Liver (tissue), 9 donors: Measurements from ENCODE around the gene CNTN2. TPM values are rescaled to one million over a fixed set of nuclear protein-coding genes. Genes with fewer than 3 reads are reported as not detected.

Experiments
- DNase-seq: peaks from one replicate; pipeline ENCODE4 v3.0.0-alpha.2; 2017; ENCODE audit warnings: low spot score
- H3K27ac ChIP-seq, 2 donors: one replicate each; pipeline ENCODE4 v1.7.0; 2013; ENCODE audit warnings: inconsistent platforms in 2 of 2, low read length in 2 of 2, control low read depth in 1 of 2, low read depth in 1 of 2, mild to moderate bottlenecking in 1 of 2
- H3K27me3 ChIP-seq, 4 donors: one replicate each; pipeline versions ENCODE4 v1.6.1 to v1.7.0; 2013; ENCODE audit warnings: low read length in 3 of 4, inconsistent platforms in 1 of 4, mild to moderate bottlenecking in 1 of 4, moderate library complexity in 1 of 4; ENCODE audit not compliant: control insufficient read depth in 4 of 4, insufficient read depth in 4 of 4
- H3K36me3 ChIP-seq, 4 donors: one replicate each; pipeline versions ENCODE4 v1.6.1 to v1.7.0; 2013; ENCODE audit warnings: low read length in 3 of 4, mild to moderate bottlenecking in 3 of 4, low read depth in 1 of 4, moderate library complexity in 1 of 4; ENCODE audit not compliant: control insufficient read depth in 4 of 4, insufficient read depth in 3 of 4
- H3K4me1 ChIP-seq, 4 donors: one replicate each; pipeline versions ENCODE4 v1.6.1 to v1.7.0; 2013; ENCODE audit warnings: low read length in 3 of 4, mild to moderate bottlenecking in 3 of 4, moderate library complexity in 1 of 4; ENCODE audit not compliant: control insufficient read depth in 4 of 4, insufficient read depth in 4 of 4
- H3K4me3 ChIP-seq, 3 donors: one replicate each; pipeline versions ENCODE4 v1.6.1 to v1.7.0; 2013; ENCODE audit warnings: low read length in 3 of 3, control low read depth in 1 of 3, low read depth in 1 of 3, mild to moderate bottlenecking in 1 of 3
- H3K9ac ChIP-seq, 2 donors: one replicate each; pipeline ENCODE4 v1.7.0; 2013; ENCODE audit warnings: low read length in 2 of 2, mild to moderate bottlenecking in 2 of 2, moderate library complexity in 2 of 2, control low read depth in 1 of 2, low read depth in 1 of 2
- H3K9me3 ChIP-seq, 4 donors: one replicate each; pipeline versions ENCODE4 v1.6.1 to v1.7.0; 2013; ENCODE audit warnings: low read length in 3 of 4; ENCODE audit not compliant: control insufficient read depth in 4 of 4
- EGR1 ChIP-seq, 2 donors: IDR thresholded peaks; 2 replicates each; pipeline ENCODE4 v1.6.1; 2016 to 2018; ENCODE audit warnings: antibody characterized with exemption in 2 of 2, low read depth in 2 of 2
- FOXA1 ChIP-seq: IDR thresholded peaks from 2 replicates; pipeline ENCODE4 v1.6.1; 2016; ENCODE audit warnings: antibody characterized with exemption
- FOXA2 ChIP-seq: IDR thresholded peaks from 2 replicates; pipeline ENCODE4 v1.6.1; 2016; ENCODE audit warnings: antibody characterized with exemption
- GABPA ChIP-seq, 2 donors: IDR thresholded peaks in 1 of 2; conservative IDR thresholded peaks in 1 of 2; 2 replicates each; pipeline ENCODE4 v1.6.1; 2016; ENCODE audit warnings: antibody characterized with exemption in 2 of 2, mild to moderate bottlenecking in 1 of 2, moderate library complexity in 1 of 2
- HNF4A ChIP-seq, 2 donors: conservative IDR thresholded peaks; 2 replicates each; pipeline ENCODE4 v1.6.1; 2016; ENCODE audit warnings: antibody characterized with exemption in 2 of 2, mild to moderate bottlenecking in 2 of 2
- JUND ChIP-seq, 2 donors: IDR thresholded peaks; 2 replicates each; pipeline ENCODE4 v1.6.1; 2016; ENCODE audit warnings: antibody characterized with exemption in 2 of 2
- NR2F2 ChIP-seq: IDR thresholded peaks from 2 replicates; pipeline ENCODE4 v1.6.1; 2016; ENCODE audit warnings: antibody characterized with exemption
- RAD21 ChIP-seq, 2 donors: IDR thresholded peaks; 2 replicates each; pipeline ENCODE4 v1.6.1; 2016; ENCODE audit warnings: antibody characterized with exemption in 2 of 2, mild to moderate bottlenecking in 2 of 2
- SP1 ChIP-seq: IDR thresholded peaks from 2 replicates; pipeline ENCODE4 v1.6.1; 2018; ENCODE audit warnings: antibody characterized with exemption, mild to moderate bottlenecking
- TAF1 ChIP-seq: conservative IDR thresholded peaks from 2 replicates; pipeline ENCODE4 v1.6.1; 2016; ENCODE audit warnings: antibody characterized with exemption, mild to moderate bottlenecking
- YY1 ChIP-seq: IDR thresholded peaks from 2 replicates; pipeline ENCODE4 v1.6.1; 2016; ENCODE audit warnings: antibody characterized with exemption, mild to moderate bottlenecking
- WGBS: extraction: QIAGEN DNeasy Blood & Tissue Kit; methylation state at CpG from one replicate; pipeline ENCODE4 v1.1.7; 2013; 5-methylcytosine and 5-hydroxymethylcytosine counted together
- polyA plus RNA-seq, 2 donors: library from polyadenylated mRNA; stranded (reverse) in 1 of 2; unstranded in 1 of 2; fragments of 200-250 nt in 1 of 2; fragments of >200 nt in 1 of 2; fragmentation: Nextera tagmentation in 1 of 2; extraction: Ambion mirVana in 1 of 2; gene quantifications; one replicate each; pipeline versions ENCODE4 v1.2.1 to v1.2.3, GENCODE V29; 2013 to 2015
- total RNA-seq, 2 donors: library from RNA; depleted of rRNA; stranded (reverse); fragments of >200 nt; gene quantifications; one replicate each; pipeline ENCODE4 v1.2.3, GENCODE V29; 2014
- TF ChIP-seq, protein P1 (sequence below): IDR thresholded peaks from 2 replicates; pipeline ENCODE4 v1.6.1; 2016; ENCODE audit warnings: antibody characterized with exemption
- TF ChIP-seq, protein P2 (sequence below): IDR thresholded peaks from 2 replicates; pipeline ENCODE4 v1.6.1; 2016; ENCODE audit warnings: antibody characterized with exemption, mild to moderate bottlenecking
- TF ChIP-seq, protein P3 (sequence below): IDR thresholded peaks from 2 replicates; pipeline ENCODE4 v1.6.1; 2016; ENCODE audit warnings: antibody characterized with exemption
- TF ChIP-seq, protein P4 (sequence below): fragments of 150-350 bp; IDR thresholded peaks from 2 replicates; pipeline ENCODE4 v1.5.1; 2017; ENCODE audit warnings: improper control_type of control experiment, low read depth, low read length; ENCODE audit not compliant: missing input control
- TF ChIP-seq, protein P5 (sequence below): IDR thresholded peaks from 2 replicates; pipeline ENCODE4 v1.6.1; 2016; ENCODE audit warnings: antibody characterized with exemption
- donor health status: healthy.
- donor health status: healthy.
- donor health status: healthy.
- donor health status: healthy.
- donor health status: healthy.

The CNTN2 gene
- total and polyA plus RNA-seq, 4 donors: 0.05 to 0.25 (median 0.17) TPM

DNA sequence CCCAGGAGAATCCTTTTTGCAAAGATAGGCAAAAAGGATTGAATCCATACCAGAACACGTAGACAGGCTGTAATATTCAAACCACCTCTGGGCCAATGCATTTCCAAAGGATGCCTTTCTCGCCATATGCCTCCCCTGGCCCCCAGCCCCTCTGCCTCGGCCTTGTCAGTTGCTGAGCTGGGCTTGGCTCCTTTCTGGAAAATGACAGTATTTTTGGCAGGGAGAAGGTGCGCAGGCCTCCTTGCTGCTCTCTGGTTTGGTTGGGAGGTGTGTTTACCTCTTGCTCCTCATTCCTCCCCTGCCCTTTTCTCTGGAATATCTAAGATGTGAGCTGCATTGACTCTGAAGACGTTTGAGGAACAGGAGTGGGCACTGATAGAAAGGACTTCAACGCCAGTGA lies 26.0 kb upstream of the CNTN2 start:
- Histone ChIP-seq H3K4me3 (no peak overlapping the region), H3K27ac (no peak overlapping the region), H3K27me3 (no peaks in the 10 kb centered on the region), H3K4me1 (peaks cover 2 to 14% (median 11%) of the 10 kb centered on the region in 4 donors), H3K9ac (no peak overlapping the region), H3K36me3 (no peaks in the 10 kb centered on the region), H3K9me3 (no peaks in the 10 kb centered on the region)
- no peak for DNase-seq
- TF ChIP-seq, protein P1, sequence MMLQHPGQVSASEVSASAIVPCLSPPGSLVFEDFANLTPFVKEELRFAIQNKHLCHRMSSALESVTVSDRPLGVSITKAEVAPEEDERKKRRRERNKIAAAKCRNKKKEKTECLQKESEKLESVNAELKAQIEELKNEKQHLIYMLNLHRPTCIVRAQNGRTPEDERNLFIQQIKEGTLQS: no peak
- WGBS: 89% methylated on average over 6 of the region's 6 CpGs

DNA sequence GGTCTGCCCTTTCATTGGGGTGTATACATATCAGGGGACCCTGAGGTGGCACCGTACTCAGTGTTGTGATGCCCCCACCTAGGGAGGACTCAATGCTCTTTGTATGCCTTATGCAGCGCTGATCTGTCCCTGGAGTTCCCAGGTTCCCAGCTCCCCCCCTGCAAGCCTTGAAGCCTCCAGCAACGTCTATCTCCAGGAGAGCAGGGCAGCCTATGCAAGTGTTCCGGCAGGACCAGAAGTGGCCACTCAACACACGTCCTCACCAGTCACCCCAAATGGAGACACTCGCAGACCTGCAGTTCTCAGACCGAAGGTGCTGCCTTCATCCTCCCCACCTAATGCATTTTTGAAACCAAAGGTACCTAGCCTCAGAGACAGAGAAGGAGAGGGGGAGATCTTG lies 25.2 kb upstream of the CNTN2 start:
- no peak overlapping the region for H3K27ac ChIP-seq
- WGBS: 94% methylated on average over 7 of the region's 7 CpGs

DNA sequence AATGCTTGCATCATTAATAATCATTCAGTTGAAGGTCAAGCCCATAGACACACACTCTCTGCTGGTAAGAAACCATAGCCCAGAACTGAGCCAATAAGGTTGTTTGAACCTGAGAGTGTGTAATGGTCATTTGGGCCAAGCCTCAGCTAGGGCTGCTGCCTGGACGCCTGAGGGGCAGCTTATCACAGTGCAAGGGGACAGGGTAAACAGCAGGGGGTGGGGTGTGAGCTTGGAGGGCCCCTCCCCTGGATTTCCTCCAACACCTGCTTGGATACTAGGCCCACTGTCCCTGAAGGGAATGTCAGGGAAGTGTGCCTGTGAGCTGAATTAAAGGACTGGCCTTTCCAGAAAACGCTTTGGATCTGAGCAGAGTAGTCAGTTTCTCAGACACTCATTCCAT lies 24.6 kb upstream of the CNTN2 start:
- Histone ChIP-seq H3K27me3 (no peaks in the 10 kb centered on the region), H3K9me3 (no peaks in the 10 kb centered on the region), H3K4me3 (no peak overlapping the region), H3K9ac (no peak overlapping the region), H3K36me3 (no peaks in the 10 kb centered on the region), H3K4me1 (peaks cover 2 to 13% (median 10%) of the 10 kb centered on the region in 4 donors), H3K27ac (no peak overlapping the region)
- 88% methylated on average over 2 of the region's 2 CpGs for WGBS
- no peak for DNase-seq
- no peak for TF ChIP-seq NR2F2
- no peak for TF ChIP-seq TAF1
- TF ChIP-seq HNF4A (conservative IDR thresholded peaks at IDR 0.05): no peak
- no peak for TF ChIP-seq YY1
- TF ChIP-seq, protein P2, sequence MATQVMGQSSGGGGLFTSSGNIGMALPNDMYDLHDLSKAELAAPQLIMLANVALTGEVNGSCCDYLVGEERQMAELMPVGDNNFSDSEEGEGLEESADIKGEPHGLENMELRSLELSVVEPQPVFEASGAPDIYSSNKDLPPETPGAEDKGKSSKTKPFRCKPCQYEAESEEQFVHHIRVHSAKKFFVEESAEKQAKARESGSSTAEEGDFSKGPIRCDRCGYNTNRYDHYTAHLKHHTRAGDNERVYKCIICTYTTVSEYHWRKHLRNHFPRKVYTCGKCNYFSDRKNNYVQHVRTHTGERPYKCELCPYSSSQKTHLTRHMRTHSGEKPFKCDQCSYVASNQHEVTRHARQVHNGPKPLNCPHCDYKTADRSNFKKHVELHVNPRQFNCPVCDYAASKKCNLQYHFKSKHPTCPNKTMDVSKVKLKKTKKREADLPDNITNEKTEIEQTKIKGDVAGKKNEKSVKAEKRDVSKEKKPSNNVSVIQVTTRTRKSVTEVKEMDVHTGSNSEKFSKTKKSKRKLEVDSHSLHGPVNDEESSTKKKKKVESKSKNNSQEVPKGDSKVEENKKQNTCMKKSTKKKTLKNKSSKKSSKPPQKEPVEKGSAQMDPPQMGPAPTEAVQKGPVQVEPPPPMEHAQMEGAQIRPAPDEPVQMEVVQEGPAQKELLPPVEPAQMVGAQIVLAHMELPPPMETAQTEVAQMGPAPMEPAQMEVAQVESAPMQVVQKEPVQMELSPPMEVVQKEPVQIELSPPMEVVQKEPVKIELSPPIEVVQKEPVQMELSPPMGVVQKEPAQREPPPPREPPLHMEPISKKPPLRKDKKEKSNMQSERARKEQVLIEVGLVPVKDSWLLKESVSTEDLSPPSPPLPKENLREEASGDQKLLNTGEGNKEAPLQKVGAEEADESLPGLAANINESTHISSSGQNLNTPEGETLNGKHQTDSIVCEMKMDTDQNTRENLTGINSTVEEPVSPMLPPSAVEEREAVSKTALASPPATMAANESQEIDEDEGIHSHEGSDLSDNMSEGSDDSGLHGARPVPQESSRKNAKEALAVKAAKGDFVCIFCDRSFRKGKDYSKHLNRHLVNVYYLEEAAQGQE: no peak
- no peak for TF ChIP-seq FOXA2
- TF ChIP-seq, protein P1: no peak
- TF ChIP-seq GABPA (IDR thresholded peaks at IDR 0.05 in 1 of 2, conservative IDR thresholded peaks at IDR 0.05 in 1 of 2): no peak
- no peak for TF ChIP-seq SP1

More for the DNA sequence above, 25.2 kb upstream of the CNTN2 start:
- H3K36me3 ChIP-seq: no peaks in the 10 kb centered on the region
- no peak for DNase-seq
- TF ChIP-seq, protein P1: no peak
- TF ChIP-seq HNF4A (conservative IDR thresholded peaks at IDR 0.05): no peak
- no peak for TF ChIP-seq GABPA (IDR thresholded peaks at IDR 0.05 in 1 of 2, conservative IDR thresholded peaks at IDR 0.05 in 1 of 2)
- no peak for TF ChIP-seq YY1
- TF ChIP-seq FOXA1: no peak
- TF ChIP-seq, protein P3, sequence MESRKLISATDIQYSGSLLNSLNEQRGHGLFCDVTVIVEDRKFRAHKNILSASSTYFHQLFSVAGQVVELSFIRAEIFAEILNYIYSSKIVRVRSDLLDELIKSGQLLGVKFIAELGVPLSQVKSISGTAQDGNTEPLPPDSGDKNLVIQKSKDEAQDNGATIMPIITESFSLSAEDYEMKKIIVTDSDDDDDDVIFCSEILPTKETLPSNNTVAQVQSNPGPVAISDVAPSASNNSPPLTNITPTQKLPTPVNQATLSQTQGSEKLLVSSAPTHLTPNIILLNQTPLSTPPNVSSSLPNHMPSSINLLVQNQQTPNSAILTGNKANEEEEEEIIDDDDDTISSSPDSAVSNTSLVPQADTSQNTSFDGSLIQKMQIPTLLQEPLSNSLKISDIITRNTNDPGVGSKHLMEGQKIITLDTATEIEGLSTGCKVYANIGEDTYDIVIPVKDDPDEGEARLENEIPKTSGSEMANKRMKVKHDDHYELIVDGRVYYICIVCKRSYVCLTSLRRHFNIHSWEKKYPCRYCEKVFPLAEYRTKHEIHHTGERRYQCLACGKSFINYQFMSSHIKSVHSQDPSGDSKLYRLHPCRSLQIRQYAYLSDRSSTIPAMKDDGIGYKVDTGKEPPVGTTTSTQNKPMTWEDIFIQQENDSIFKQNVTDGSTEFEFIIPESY: no peak
- TF ChIP-seq, protein P4, sequence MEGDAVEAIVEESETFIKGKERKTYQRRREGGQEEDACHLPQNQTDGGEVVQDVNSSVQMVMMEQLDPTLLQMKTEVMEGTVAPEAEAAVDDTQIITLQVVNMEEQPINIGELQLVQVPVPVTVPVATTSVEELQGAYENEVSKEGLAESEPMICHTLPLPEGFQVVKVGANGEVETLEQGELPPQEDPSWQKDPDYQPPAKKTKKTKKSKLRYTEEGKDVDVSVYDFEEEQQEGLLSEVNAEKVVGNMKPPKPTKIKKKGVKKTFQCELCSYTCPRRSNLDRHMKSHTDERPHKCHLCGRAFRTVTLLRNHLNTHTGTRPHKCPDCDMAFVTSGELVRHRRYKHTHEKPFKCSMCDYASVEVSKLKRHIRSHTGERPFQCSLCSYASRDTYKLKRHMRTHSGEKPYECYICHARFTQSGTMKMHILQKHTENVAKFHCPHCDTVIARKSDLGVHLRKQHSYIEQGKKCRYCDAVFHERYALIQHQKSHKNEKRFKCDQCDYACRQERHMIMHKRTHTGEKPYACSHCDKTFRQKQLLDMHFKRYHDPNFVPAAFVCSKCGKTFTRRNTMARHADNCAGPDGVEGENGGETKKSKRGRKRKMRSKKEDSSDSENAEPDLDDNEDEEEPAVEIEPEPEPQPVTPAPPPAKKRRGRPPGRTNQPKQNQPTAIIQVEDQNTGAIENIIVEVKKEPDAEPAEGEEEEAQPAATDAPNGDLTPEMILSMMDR: no peak
- TF ChIP-seq, protein P5, sequence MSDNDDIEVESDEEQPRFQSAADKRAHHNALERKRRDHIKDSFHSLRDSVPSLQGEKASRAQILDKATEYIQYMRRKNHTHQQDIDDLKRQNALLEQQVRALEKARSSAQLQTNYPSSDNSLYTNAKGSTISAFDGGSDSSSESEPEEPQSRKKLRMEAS: no peak
- TF ChIP-seq TAF1: no peak
- TF ChIP-seq JUND (IDR thresholded peaks at IDR 0.05): no peak
- TF ChIP-seq EGR1 (IDR thresholded peaks at IDR 0.05; ENCODE audit: low read depth in 2 of 2): no peak
- no peak for TF ChIP-seq RAD21 (IDR thresholded peaks at IDR 0.05)
- H3K27me3 ChIP-seq: no peaks in the 10 kb centered on the region
- H3K4me1 ChIP-seq: peaks cover 2 to 14% (median 11%) of the 10 kb centered on the region in 4 donors
- no peak overlapping the region for H3K4me3 ChIP-seq
- H3K9me3 ChIP-seq: no peaks in the 10 kb centered on the region
- no peak overlapping the region for H3K9ac ChIP-seq
